Loucy (cell line): Measurements from ENCODE around the gene BPIFA1.

ENCODE experiments used
- CTCF ChIP-seq: fragments of 200-600 bp; sonication (generic); conservative IDR thresholded peaks from 2 replicates; pipeline ENCODE4 v1.5.1; 2014; ENCODE audit warnings: mild to moderate bottlenecking, antibody characterized with exemption, low read length
- EZH2phosphoT487 ChIP-seq: fragments of 200-600 bp; IDR thresholded peaks from 2 replicates; pipeline ENCODE4 v1.6.1; 2018; ENCODE audit warnings: antibody characterized with exemption, mild to moderate bottlenecking, moderate library complexity, borderline replicate concordance

- TF ChIP-seq CTCF (no peak), EZH2phosphoT487 (no peak)
These were observed 23.6 kb downstream of the BPIFA1 start for GRCh38 chr20:33259371-33259770.
